GM10847 (cell line): ENCODE measurements around the gene JAZF1.

ENCODE experiments used
- POLR2A ChIP-seq: IDR thresholded peaks from 2 replicates; pipeline ENCODE4 v1.6.1; 2011; ENCODE audit not compliant: insufficient read length; ENCODE audit errors: extremely low read depth

JAZF1 gene

GRCh38 chr7:27941522-27941921, 239.1 kb downstream of the JAZF1 start:
- TF ChIP-seq POLR2A = no peak

- no peak for TF ChIP-seq POLR2A
Measured at GRCh38 chr7:27940341-27940740, 240.3 kb downstream of the JAZF1 start.

- TF ChIP-seq POLR2A = no peak
Measured at GRCh38 chr7:27939893-27940292, 240.7 kb downstream of the JAZF1 start.

GRCh38 chr7:27936768-27937102, 243.9 kb downstream of the JAZF1 start:
- TF ChIP-seq POLR2A = no peak

GRCh38 chr7:27936047-27936767, 244.4 kb downstream of the JAZF1 start:
- no peak for TF ChIP-seq POLR2A

- no peak for TF ChIP-seq POLR2A
Measured at GRCh38 chr7:27933671-27934565, 246.7 kb downstream of the JAZF1 start.

GRCh38 chr7:27930910-27931476, 249.6 kb downstream of the JAZF1 start:
- no peak for TF ChIP-seq POLR2A

GRCh38 chr7:27929127-27929526, 251.5 kb downstream of the JAZF1 start:
- no peak for TF ChIP-seq POLR2A

GRCh38 chr7:27928001-27928400, 252.6 kb downstream of the JAZF1 start:
- TF ChIP-seq POLR2A = no peak

GRCh38 chr7:27925573-27926201, 254.9 kb downstream of the JAZF1 start:
- no peak for TF ChIP-seq POLR2A

- TF ChIP-seq POLR2A = no peak
Measured at GRCh38 chr7:27923642-27923980, 257.0 kb downstream of the JAZF1 start.

- no peak for TF ChIP-seq POLR2A
Measured at GRCh38 chr7:27922907-27923641, 257.5 kb downstream of the JAZF1 start.

GRCh38 chr7:27921081-27921836, 259.3 kb downstream of the JAZF1 start:
- no peak for TF ChIP-seq POLR2A

- TF ChIP-seq POLR2A = no peak
Measured at GRCh38 chr7:27920281-27920946, 260.2 kb downstream of the JAZF1 start.
